GM12891 (cell line): Measurements from ENCODE around the gene BLOC1S1.

Experiments
- DNase-seq: peaks from one replicate; pipeline ENCODE4 v3.0.0; 2011; ENCODE audit warnings: low spot score; ENCODE audit not compliant: insufficient read length
- FAIRE-seq: peaks from 2 replicates; lab custom pipeline; 2011; peaks lifted over from hg19 to GRCh38; lab: Jason Lieb, UNC
- PAX5 ChIP-seq: IDR thresholded peaks from 2 replicates; pipeline ENCODE4 v1.6.1; 2011; ENCODE audit warnings: low read length, moderate library complexity, mild to moderate bottlenecking; ENCODE audit not compliant: insufficient read depth, severe bottlenecking
- POLR2A ChIP-seq: IDR thresholded peaks from 2 replicates; pipeline ENCODE4 v1.6.1; 2011; ENCODE audit warnings: low read depth, low read length, control low read depth
- POLR2AphosphoS5 ChIP-seq: IDR thresholded peaks from 2 replicates; pipeline ENCODE4 v1.6.1; 2011; ENCODE audit warnings: low read depth, low read length, control low read depth
- POU2F2 ChIP-seq: IDR thresholded peaks from 2 replicates; pipeline ENCODE4 v1.6.1; 2011; ENCODE audit warnings: low read depth, mild to moderate bottlenecking, control low read depth, low read length, moderate library complexity
- SPI1 ChIP-seq: IDR thresholded peaks from 2 replicates; pipeline ENCODE4 v1.6.1; 2011; ENCODE audit warnings: low read depth, low read length, control low read depth
- TAF1 ChIP-seq: IDR thresholded peaks from 2 replicates; pipeline ENCODE4 v1.6.1; 2011; ENCODE audit warnings: low read depth, low read length, control low read depth

The BLOC1S1 gene

GRCh38 chr12:55762646-55763045 is 46.8 kb downstream of the BLOC1S1 start:
- no peak for TF ChIP-seq SPI1
- TF ChIP-seq PAX5, result no peak
- no peak for TF ChIP-seq POLR2A
- TF ChIP-seq POLR2AphosphoS5, result no peak
- TF ChIP-seq POU2F2, result no peak
- TF ChIP-seq TAF1, result no peak
- DNase-seq (no peak), FAIRE-seq (no peak)

GRCh38 chr12:55765736-55766290 is 50.0 kb downstream of the BLOC1S1 start:
- DNase-seq (no peak), FAIRE-seq (no peak)
- no peak for TF ChIP-seq POLR2A
- no peak for TF ChIP-seq SPI1
- no peak for TF ChIP-seq PAX5
- no peak for TF ChIP-seq TAF1
- no peak for TF ChIP-seq POU2F2
- no peak for TF ChIP-seq POLR2AphosphoS5

GRCh38 chr12:55767156-55767555 is 51.3 kb downstream of the BLOC1S1 start:
- TF ChIP-seq POU2F2 (no peak), TAF1 (no peak), POLR2A (no peak), SPI1 (no peak), PAX5 (no peak), POLR2AphosphoS5 (no peak)
- FAIRE-seq (no peak), DNase-seq (no peak)
